ENCODE measurements around the gene SERPINB8. TPM values are rescaled to one million over a fixed set of nuclear protein-coding genes. Genes with fewer than 3 reads are reported as not detected.

Gene SERPINB8
- polyA plus RNA-seq, 4 donors = 6.7 to 15.7 (median 12.3) TPM

DNA sequence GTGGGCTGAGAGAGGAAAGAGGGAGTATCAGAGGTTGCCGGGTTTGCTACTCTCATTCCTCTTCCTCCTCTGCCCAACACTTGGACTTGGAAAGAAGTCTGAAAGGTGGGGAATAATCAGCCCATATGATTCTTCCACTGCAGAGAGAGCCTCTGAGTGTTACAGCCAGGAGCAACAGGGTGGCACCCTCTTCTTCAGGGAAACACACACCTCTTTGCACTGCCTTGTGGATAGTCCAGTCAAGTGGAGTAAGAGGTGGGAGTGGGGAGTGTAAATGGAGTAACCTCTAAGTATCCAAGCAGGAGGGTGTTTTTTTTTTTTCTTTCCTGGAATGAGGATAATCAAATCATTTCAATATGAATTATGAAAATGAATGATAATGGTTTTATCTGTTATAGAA is 9.0 kb upstream of the SERPINB8 start:
- Histone ChIP-seq H3K4me1 (ENCODE audit: control insufficient read depth in 3 of 3, insufficient read depth in 2 of 3, low read depth in 1 of 3, low read length in 2 of 3) (peaks cover 0 to 2% (median 2%) of the 10 kb centered on the region in 3 donors), H3K36me3 (ENCODE audit: control insufficient read depth in 3 of 3, insufficient read depth in 2 of 3, low read depth in 1 of 3, low read length in 3 of 3) (no peaks in the 10 kb centered on the region), H3K27ac (ENCODE audit: low read depth in 1 of 3, low read length in 2 of 3) (no peak overlapping the region), H3K4me3 (ENCODE audit: low read depth in 1 of 3, low read length in 3 of 3) (no peak overlapping the region), H3K27me3 (ENCODE audit: control insufficient read depth in 3 of 3, insufficient read depth in 3 of 3, low read length in 3 of 3) (peaks cover 0 to 3% (median 0%) of the 10 kb centered on the region in 3 donors), H3K9me3 (ENCODE audit: control insufficient read depth in 2 of 2, insufficient read depth in 1 of 2, low read depth in 1 of 2, low read length in 1 of 2) (no peaks in the 10 kb centered on the region)
- WGBS, 3 donors = 68 to 86% (median 83%) methylated on average over 1 of the region's 1 CpG
- no peak for DNase-seq
- FAIRE-seq = no peak

DNA sequence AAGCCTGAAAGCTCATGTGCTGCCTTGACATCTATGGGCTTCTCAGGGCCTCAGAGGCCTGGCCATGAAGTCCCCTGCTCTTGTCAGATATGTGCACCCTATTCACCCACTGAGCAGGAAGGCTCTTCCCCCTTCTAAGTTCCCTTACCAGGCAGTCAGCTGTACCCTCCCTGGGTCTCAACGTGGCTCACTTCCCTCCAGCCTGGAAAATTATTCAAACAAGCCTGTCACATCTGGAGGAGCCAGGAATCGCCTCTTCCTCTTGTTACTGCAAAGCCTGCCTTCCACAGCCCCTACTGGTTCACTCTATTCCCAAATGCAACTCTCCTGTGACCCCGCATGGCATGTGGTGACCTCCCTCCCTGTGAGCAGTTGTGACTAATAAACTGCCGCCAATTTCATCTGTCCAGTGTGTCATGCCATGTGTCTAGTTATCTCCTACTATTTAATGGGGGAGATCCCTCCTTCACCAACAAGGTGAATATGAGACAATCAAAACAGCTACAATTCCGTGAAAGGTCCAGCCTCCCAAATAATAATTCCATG is 8.4 kb upstream of the SERPINB8 start:
- 71 to 77% (median 72%) methylated on average over 5 of the region's 5 CpGs for WGBS, 3 donors
- FAIRE-seq = no peak
- DNase-seq = no peak
- H3K27me3 ChIP-seq (ENCODE audit: control insufficient read depth in 3 of 3, insufficient read depth in 3 of 3, low read length in 3 of 3) = peaks cover 0 to 2% (median 0%) of the 10 kb centered on the region in 3 donors
- no peaks in the 10 kb centered on the region for H3K9me3 ChIP-seq (ENCODE audit: control insufficient read depth in 2 of 2, insufficient read depth in 1 of 2, low read depth in 1 of 2, low read length in 1 of 2)
- no peaks in the 10 kb centered on the region for H3K36me3 ChIP-seq (ENCODE audit: control insufficient read depth in 3 of 3, insufficient read depth in 2 of 3, low read depth in 1 of 3, low read length in 3 of 3)
- H3K4me1 ChIP-seq (ENCODE audit: control insufficient read depth in 3 of 3, insufficient read depth in 2 of 3, low read depth in 1 of 3, low read length in 2 of 3) = peaks cover 0 to 2% (median 2%) of the 10 kb centered on the region in 3 donors
- H3K4me3 ChIP-seq (ENCODE audit: low read depth in 1 of 3, low read length in 3 of 3) = no peak overlapping the region
- no peak overlapping the region for H3K27ac ChIP-seq (ENCODE audit: low read depth in 1 of 3, low read length in 2 of 3)

DNA sequence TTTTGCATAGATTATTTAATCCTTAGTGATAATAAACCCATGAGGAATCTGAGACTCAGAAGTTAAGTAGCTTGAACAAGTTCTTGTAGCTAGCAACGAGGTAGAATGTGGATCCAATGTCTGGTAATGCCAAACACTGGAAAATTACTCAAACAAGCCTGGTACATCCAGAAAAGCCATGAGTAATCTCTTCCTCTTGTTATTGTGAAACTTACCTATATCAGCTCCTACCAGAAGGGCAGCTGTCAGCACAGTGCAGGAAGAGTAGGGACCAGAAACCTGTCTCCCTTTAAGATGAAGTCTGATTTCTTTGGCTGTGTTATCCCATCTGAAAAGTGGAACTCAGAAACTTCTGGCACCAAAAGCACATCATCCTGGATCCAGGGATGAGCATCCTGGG is 7.7 kb upstream of the SERPINB8 start:
- FAIRE-seq (no peak), DNase-seq (no peak)
- H3K27ac ChIP-seq (ENCODE audit: low read depth in 1 of 3, low read length in 2 of 3) = no peak overlapping the region
- H3K4me1 ChIP-seq (ENCODE audit: control insufficient read depth in 3 of 3, insufficient read depth in 2 of 3, low read depth in 1 of 3, low read length in 2 of 3) = peaks cover 0 to 2% (median 2%) of the 10 kb centered on the region in 3 donors
- WGBS, 3 donors = 24 to 33% (median 32%) methylated on average over 1 of the region's 1 CpG
- peaks cover 0 to 2% (median 0%) of the 10 kb centered on the region in 3 donors for H3K27me3 ChIP-seq (ENCODE audit: control insufficient read depth in 3 of 3, insufficient read depth in 3 of 3, low read length in 3 of 3)
- no peak overlapping the region for H3K4me3 ChIP-seq (ENCODE audit: low read depth in 1 of 3, low read length in 3 of 3)
- no peaks in the 10 kb centered on the region for H3K9me3 ChIP-seq (ENCODE audit: control insufficient read depth in 2 of 2, insufficient read depth in 1 of 2, low read depth in 1 of 2, low read length in 1 of 2)
- no peaks in the 10 kb centered on the region for H3K36me3 ChIP-seq (ENCODE audit: control insufficient read depth in 3 of 3, insufficient read depth in 2 of 3, low read depth in 1 of 3, low read length in 3 of 3)

DNA sequence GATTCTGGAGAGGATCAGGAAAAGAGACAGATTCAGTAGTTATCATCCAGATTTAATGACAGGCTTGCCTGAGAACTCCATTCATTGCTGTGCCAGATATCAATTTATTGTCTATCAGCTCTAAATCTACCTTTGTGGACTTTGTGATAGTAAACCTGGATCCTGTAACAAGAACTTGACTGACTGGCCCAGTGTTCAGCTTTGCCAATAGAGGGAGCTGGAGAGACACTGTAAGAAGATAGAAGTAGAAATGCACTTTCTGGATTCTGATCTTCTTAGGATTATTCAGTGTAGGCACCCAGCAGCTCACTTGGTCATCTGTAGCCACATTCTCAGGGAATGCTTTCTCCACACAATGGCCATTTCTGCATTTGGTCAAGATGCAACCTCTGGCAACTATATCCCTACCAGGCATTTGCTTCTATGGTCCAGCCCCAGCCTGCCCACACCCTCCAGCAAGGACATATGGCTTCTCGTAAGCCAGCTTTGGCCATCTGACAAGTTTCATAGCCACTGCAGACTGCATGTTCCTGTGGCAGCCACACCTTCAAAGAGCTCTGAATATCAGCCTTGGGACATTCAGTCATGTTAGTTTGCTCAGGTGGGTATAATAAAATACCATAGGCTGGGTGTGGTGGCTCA is 6.1 kb upstream of the SERPINB8 start:
- peak overlapping the region in 1 of 3 donors; percentile 80 for H3K27ac ChIP-seq (ENCODE audit: low read depth in 1 of 3, low read length in 2 of 3)
- H3K36me3 ChIP-seq (ENCODE audit: control insufficient read depth in 3 of 3, insufficient read depth in 2 of 3, low read depth in 1 of 3, low read length in 3 of 3) = no peaks in the 10 kb centered on the region
- FAIRE-seq = no peak
- H3K4me1 ChIP-seq (ENCODE audit: control insufficient read depth in 3 of 3, insufficient read depth in 2 of 3, low read depth in 1 of 3, low read length in 2 of 3) = peaks cover 0 to 2% (median 2%) of the 10 kb centered on the region in 3 donors
- peaks cover 0 to 2% (median 0%) of the 10 kb centered on the region in 3 donors for H3K27me3 ChIP-seq (ENCODE audit: control insufficient read depth in 3 of 3, insufficient read depth in 3 of 3, low read length in 3 of 3)
- peak; percentile 76 to 87 for DNase-seq
- H3K9me3 ChIP-seq (ENCODE audit: control insufficient read depth in 2 of 2, insufficient read depth in 1 of 2, low read depth in 1 of 2, low read length in 1 of 2) = no peaks in the 10 kb centered on the region
- WGBS, 3 donors = 16 to 63% (median 30%) methylated on average over 1 of the region's 1 CpG
- no peak overlapping the region for H3K4me3 ChIP-seq (ENCODE audit: low read depth in 1 of 3, low read length in 3 of 3)

DNA sequence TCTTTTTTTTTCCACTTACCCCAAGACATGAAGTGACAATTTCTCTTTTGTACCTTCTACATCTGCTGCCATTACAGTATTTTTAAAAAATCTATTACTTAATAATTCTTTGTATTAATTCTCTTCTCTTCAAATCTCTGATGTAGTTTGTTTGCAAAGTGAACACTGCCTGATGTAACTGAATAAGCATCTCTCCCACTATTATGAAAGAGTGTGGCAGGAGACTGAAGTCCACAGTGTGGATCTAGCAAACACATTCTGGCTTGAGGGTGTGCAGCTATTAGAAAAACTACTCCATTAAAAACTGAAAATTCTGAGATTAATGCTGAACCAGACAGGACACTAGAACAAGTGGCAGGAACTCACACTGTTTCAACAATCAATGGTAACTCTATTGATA is 5.0 kb upstream of the SERPINB8 start:
- H3K4me1 ChIP-seq (ENCODE audit: control insufficient read depth in 3 of 3, insufficient read depth in 2 of 3, low read depth in 1 of 3, low read length in 2 of 3) = peaks cover 0 to 8% (median 2%) of the 10 kb centered on the region in 3 donors
- DNase-seq (no peak), FAIRE-seq (no peak)
- H3K9me3 ChIP-seq (ENCODE audit: control insufficient read depth in 2 of 2, insufficient read depth in 1 of 2, low read depth in 1 of 2, low read length in 1 of 2) = no peaks in the 10 kb centered on the region
- H3K4me3 ChIP-seq (ENCODE audit: low read depth in 1 of 3, low read length in 3 of 3) = no peak overlapping the region
- no peaks in the 10 kb centered on the region for H3K36me3 ChIP-seq (ENCODE audit: control insufficient read depth in 3 of 3, insufficient read depth in 2 of 3, low read depth in 1 of 3, low read length in 3 of 3)
- no peak overlapping the region for H3K27ac ChIP-seq (ENCODE audit: low read depth in 1 of 3, low read length in 2 of 3)
- peaks cover 0 to 2% (median 0%) of the 10 kb centered on the region in 3 donors for H3K27me3 ChIP-seq (ENCODE audit: control insufficient read depth in 3 of 3, insufficient read depth in 3 of 3, low read length in 3 of 3)

DNA sequence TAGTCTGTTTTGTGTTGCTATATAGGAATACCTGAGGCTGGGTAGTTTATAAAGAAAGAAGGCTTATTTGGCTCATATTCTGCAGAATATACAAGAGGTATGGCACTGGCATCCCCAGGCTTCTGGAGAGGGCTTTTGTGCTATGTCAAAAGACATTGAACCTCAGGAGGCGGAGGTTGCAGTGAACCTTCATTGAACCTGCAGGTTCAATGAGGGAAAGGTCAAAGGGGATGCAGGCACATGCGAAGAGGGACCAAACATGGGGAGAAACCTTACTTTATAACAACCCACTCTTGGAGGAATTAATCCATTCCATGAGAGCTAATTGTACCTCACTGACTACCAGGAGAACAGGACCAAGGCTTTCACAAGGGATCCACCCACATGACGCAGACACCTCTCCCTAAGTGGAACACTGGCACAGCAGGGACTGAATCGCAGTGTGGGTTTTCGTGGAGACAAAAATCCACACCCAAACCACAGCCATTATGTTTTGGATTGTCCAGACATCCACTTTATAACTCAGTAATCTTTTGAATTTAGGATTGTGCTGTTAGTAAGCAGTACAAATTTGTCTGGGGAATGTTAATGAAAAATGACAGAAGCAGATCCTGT is 4.1 kb upstream of the SERPINB8 start:
- Histone ChIP-seq H3K4me1 (ENCODE audit: control insufficient read depth in 3 of 3, insufficient read depth in 2 of 3, low read depth in 1 of 3, low read length in 2 of 3) (peaks cover 0 to 8% (median 2%) of the 10 kb centered on the region in 3 donors), H3K36me3 (ENCODE audit: control insufficient read depth in 3 of 3, insufficient read depth in 2 of 3, low read depth in 1 of 3, low read length in 3 of 3) (no peaks in the 10 kb centered on the region), H3K27ac (ENCODE audit: low read depth in 1 of 3, low read length in 2 of 3) (no peak overlapping the region), H3K27me3 (ENCODE audit: control insufficient read depth in 3 of 3, insufficient read depth in 3 of 3, low read length in 3 of 3) (no peaks in the 10 kb centered on the region), H3K9me3 (ENCODE audit: control insufficient read depth in 2 of 2, insufficient read depth in 1 of 2, low read depth in 1 of 2, low read length in 1 of 2) (no peaks in the 10 kb centered on the region), H3K4me3 (ENCODE audit: low read depth in 1 of 3, low read length in 3 of 3) (no peak overlapping the region)
- no peak for DNase-seq
- FAIRE-seq = no peak
- 87 to 96% (median 91%) methylated on average over 5 of the region's 5 CpGs for WGBS, 3 donors

DNA sequence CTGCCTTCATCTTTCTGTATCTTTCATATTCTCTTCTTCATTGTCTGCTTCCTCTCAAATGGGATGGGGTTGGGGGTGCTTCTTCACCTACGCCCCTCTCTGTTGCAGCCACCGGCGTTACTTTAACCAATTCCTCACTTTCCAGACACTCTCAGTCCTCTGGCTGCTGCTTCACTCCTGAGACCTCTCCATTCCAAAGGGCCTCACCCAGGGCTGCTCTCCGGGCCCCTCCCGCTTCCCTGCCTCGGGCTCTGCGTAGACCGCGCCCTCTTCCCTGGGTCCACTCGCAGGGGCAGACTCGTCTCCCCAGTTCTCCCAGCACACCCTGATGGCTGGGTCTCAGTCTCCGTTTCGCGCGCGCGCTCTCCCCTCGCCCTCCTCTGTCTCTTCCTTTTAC is 926 bp downstream of the SERPINB8 start:
- H3K4me1 ChIP-seq (ENCODE audit: control insufficient read depth in 3 of 3, insufficient read depth in 2 of 3, low read depth in 1 of 3, low read length in 2 of 3) = peaks cover 3 to 9% (median 6%) of the 10 kb centered on the region in 3 donors
- peak overlapping the region; percentile 61 to 79 (median 76) for H3K4me3 ChIP-seq (ENCODE audit: low read depth in 1 of 3, low read length in 3 of 3)
- no peaks in the 10 kb centered on the region for H3K36me3 ChIP-seq (ENCODE audit: control insufficient read depth in 3 of 3, insufficient read depth in 2 of 3, low read depth in 1 of 3, low read length in 3 of 3)
- H3K27me3 ChIP-seq (ENCODE audit: control insufficient read depth in 3 of 3, insufficient read depth in 3 of 3, low read length in 3 of 3) = no peaks in the 10 kb centered on the region
- FAIRE-seq (no peak), DNase-seq (peak; percentile 78 to 87)
- H3K27ac ChIP-seq (ENCODE audit: low read depth in 1 of 3, low read length in 2 of 3) = peak overlapping the region; percentile 87 to 99 (median 98)
- 4 to 27% (median 22%) methylated on average over 18 of the region's 18 CpGs for WGBS, 3 donors
- no peaks in the 10 kb centered on the region for H3K9me3 ChIP-seq (ENCODE audit: control insufficient read depth in 2 of 2, insufficient read depth in 1 of 2, low read depth in 1 of 2, low read length in 1 of 2)

DNA sequence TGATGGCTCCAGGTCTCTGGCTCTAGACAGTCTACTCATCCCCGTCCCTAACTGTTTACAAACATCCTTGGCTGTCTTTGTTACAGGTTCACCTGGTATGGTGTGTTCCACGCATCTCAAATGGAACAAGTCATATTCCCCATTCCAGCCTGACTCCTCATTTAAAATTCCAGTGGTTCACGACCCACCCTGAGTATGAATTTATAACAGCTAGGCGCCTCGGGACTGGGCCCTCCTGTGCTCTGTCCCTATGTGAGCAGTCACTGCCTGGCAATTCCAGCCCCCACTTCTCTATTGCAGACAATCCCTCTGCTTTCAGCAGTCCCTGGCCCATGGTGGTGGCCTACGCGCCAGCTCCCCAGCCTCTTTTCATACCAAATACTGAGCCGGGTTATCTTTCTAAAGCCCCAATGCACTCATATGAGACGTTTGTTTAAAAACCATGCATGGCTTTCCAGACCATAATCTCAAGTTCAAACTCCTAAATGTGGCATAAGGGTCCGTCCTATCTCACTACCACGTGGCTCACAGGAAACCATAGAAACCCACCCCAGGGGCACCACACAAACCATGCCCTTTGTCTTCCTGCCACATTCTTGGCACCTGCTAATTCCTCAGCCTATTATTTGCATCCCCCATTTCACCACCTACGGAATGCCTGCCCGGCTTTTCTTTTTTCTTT is 1.6 kb downstream of the SERPINB8 start:
- peak overlapping the region in 1 of 3 donors; percentile 79 for H3K4me3 ChIP-seq (ENCODE audit: low read depth in 1 of 3, low read length in 3 of 3)
- H3K36me3 ChIP-seq (ENCODE audit: control insufficient read depth in 3 of 3, insufficient read depth in 2 of 3, low read depth in 1 of 3, low read length in 3 of 3) = no peaks in the 10 kb centered on the region
- peaks cover 3 to 9% (median 6%) of the 10 kb centered on the region in 3 donors for H3K4me1 ChIP-seq (ENCODE audit: control insufficient read depth in 3 of 3, insufficient read depth in 2 of 3, low read depth in 1 of 3, low read length in 2 of 3)
- no peaks in the 10 kb centered on the region for H3K9me3 ChIP-seq (ENCODE audit: control insufficient read depth in 2 of 2, insufficient read depth in 1 of 2, low read depth in 1 of 2, low read length in 1 of 2)
- WGBS, 3 donors = 70 to 83% (median 74%) methylated on average over 13 of the region's 13 CpGs
- peak overlapping the region in 2 of 3 donors; percentile 98 to 99 for H3K27ac ChIP-seq (ENCODE audit: low read depth in 1 of 3, low read length in 2 of 3)
- H3K27me3 ChIP-seq (ENCODE audit: control insufficient read depth in 3 of 3, insufficient read depth in 3 of 3, low read length in 3 of 3) = no peaks in the 10 kb centered on the region
- DNase-seq = no peak
- no peak for FAIRE-seq
